ENCODE results near the gene RTRAF. TPM values are rescaled to one million over a fixed set of nuclear protein-coding genes. Genes with fewer than 3 reads are reported as not detected.

RTRAF gene
- total RNA-seq, 1 experiment from 2014 or later = 190 TPM

GRCh38 chr14:51954031-51954430, 35.3 kb upstream of the RTRAF start:
- Histone ChIP-seq H3K4me3 (replicated peaks in 1 of 2; ENCODE audit: low read depth in 1 of 2, low read length in 2 of 2) (no peak overlapping the region), H4K20me1 (ENCODE audit: insufficient read depth) (no peaks in the 10 kb centered on the region), H3K4me1 (ENCODE audit: control insufficient read depth in 1 of 2, insufficient read depth in 2 of 2, low read length in 2 of 2) (no peaks in the 10 kb centered on the region; a peak in 1 of 4 replicates), H3K9me2 (ENCODE audit: insufficient read depth) (no peaks in the 10 kb centered on the region), H3K9me3 (ENCODE audit: control insufficient read depth in 1 of 2, insufficient read depth in 1 of 2, low read depth in 1 of 2, low read length in 2 of 2) (no peaks in the 10 kb centered on the region), H3K4me2 (ENCODE audit: low read length) (no peak overlapping the region), H3K27ac (ENCODE audit: low read depth, low read length) (no peak overlapping the region), H2AFZ (ENCODE audit: low read depth, low read length, poor library complexity, severe bottlenecking) (no peak overlapping the region), H3K9ac (ENCODE audit: low read length) (no peak overlapping the region), H3K36me3 (ENCODE audit: control insufficient read depth in 1 of 2, insufficient read depth in 2 of 2, low read length in 2 of 2) (no peaks in the 10 kb centered on the region), H3K79me2 (ENCODE audit: insufficient read depth, low read length) (no peaks in the 10 kb centered on the region), H3K27me3 (ENCODE audit: insufficient read depth, low read length) (no peaks in the 10 kb centered on the region)
- no TSS peak for BruUV-seq (replicated peaks)
- POLR2A ChIA-PET = no interaction called here
- TF ChIP-seq ZNF274 (IDR thresholded peaks at IDR 0.05; ENCODE audit: low read depth, low read length) (no peak), CBX3 (IDR thresholded peaks at IDR 0.05; ENCODE audit: low read depth) (no peak), EZH2phosphoT487 (IDR thresholded peaks at IDR 0.05; ENCODE audit: borderline replicate concordance) (no peak)
- ATAC-seq = no peak
- RAD21 ChIA-PET (ENCODE audit: low non-redundant PET in 1 of 2, low total read pairs in 2 of 2, uncharacterized antibody in 2 of 2, unreplicated experiment in 2 of 2) = no interaction called here
- DNase-seq (ENCODE audit: low read depth, low spot score) = no peak
- CTCF ChIA-PET = interaction anchor here (1.2 to 1.4 kb wide), 2 partner anchors 16 to 25 kb away, joined by 4 read pairs; no protein-coding TSS in a partner anchor
- intact Hi-C loops (cut with micrococcal nuclease) = no loop called here

GRCh38 chr14:51954657-51955056, 34.7 kb upstream of the RTRAF start:
- intact Hi-C loops (cut with micrococcal nuclease) = no loop called here
- no peaks in the 10 kb centered on the region for H4K20me1 ChIP-seq (ENCODE audit: insufficient read depth)
- no peak overlapping the region for H3K4me3 ChIP-seq (replicated peaks in 1 of 2; ENCODE audit: low read depth in 1 of 2, low read length in 2 of 2)
- ChIA-PET POLR2A (no interaction called here), CTCF (interaction anchor here (1.2 to 1.4 kb wide), 2 partner anchors 16 to 24 kb away, joined by 4 read pairs; no protein-coding TSS in a partner anchor), RAD21 (ENCODE audit: low non-redundant PET in 1 of 2, low total read pairs in 2 of 2, uncharacterized antibody in 2 of 2, unreplicated experiment in 2 of 2) (no interaction called here)
- H3K4me1 ChIP-seq (ENCODE audit: control insufficient read depth in 1 of 2, insufficient read depth in 2 of 2, low read length in 2 of 2) = no peaks in the 10 kb centered on the region; a peak in 1 of 4 replicates
- no peak overlapping the region for H3K4me2 ChIP-seq (ENCODE audit: low read length)
- no peaks in the 10 kb centered on the region for H3K9me3 ChIP-seq (ENCODE audit: control insufficient read depth in 1 of 2, insufficient read depth in 1 of 2, low read depth in 1 of 2, low read length in 2 of 2)
- no peak overlapping the region for H3K27ac ChIP-seq (ENCODE audit: low read depth, low read length)
- no peaks in the 10 kb centered on the region for H3K36me3 ChIP-seq (ENCODE audit: control insufficient read depth in 1 of 2, insufficient read depth in 2 of 2, low read length in 2 of 2)
- DNase-seq (ENCODE audit: low read depth, low spot score) (no peak), ATAC-seq (no peak)
- no TSS peak for BruUV-seq (replicated peaks)
- TF ChIP-seq TCF7L2 (IDR thresholded peaks at IDR 0.05; ENCODE audit: borderline replicate concordance, extremely low read depth, insufficient read depth, insufficient read length) (no peak), YY1 (IDR thresholded peaks at IDR 0.05; ENCODE audit: extremely low read depth, insufficient replicate concordance, low read depth, low read length) (no peak), RAD21 (IDR thresholded peaks at IDR 0.05; ENCODE audit: low read depth) (peak; percentile 22; the same call in 1 of the 2 replicates), SIN3A (IDR thresholded peaks at IDR 0.05; ENCODE audit: low read depth) (no peak), POLR2A (IDR thresholded peaks at IDR 0.05; ENCODE audit: borderline replicate concordance, extremely low read depth, insufficient read depth, insufficient read length) (no peak), EZH2 (IDR thresholded peaks at IDR 0.05) (no peak), SP1 (IDR thresholded peaks at IDR 0.05; ENCODE audit: low read depth) (no peak), POLR2AphosphoS5 (IDR thresholded peaks at IDR 0.05; ENCODE audit: low read depth, low read length) (no peak), ZFX (IDR thresholded peaks at IDR 0.05) (no peak)
- TF ChIP-seq, protein P1, sequence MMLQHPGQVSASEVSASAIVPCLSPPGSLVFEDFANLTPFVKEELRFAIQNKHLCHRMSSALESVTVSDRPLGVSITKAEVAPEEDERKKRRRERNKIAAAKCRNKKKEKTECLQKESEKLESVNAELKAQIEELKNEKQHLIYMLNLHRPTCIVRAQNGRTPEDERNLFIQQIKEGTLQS (IDR thresholded peaks at IDR 0.05) = no peak
- TF ChIP-seq, protein P2, sequence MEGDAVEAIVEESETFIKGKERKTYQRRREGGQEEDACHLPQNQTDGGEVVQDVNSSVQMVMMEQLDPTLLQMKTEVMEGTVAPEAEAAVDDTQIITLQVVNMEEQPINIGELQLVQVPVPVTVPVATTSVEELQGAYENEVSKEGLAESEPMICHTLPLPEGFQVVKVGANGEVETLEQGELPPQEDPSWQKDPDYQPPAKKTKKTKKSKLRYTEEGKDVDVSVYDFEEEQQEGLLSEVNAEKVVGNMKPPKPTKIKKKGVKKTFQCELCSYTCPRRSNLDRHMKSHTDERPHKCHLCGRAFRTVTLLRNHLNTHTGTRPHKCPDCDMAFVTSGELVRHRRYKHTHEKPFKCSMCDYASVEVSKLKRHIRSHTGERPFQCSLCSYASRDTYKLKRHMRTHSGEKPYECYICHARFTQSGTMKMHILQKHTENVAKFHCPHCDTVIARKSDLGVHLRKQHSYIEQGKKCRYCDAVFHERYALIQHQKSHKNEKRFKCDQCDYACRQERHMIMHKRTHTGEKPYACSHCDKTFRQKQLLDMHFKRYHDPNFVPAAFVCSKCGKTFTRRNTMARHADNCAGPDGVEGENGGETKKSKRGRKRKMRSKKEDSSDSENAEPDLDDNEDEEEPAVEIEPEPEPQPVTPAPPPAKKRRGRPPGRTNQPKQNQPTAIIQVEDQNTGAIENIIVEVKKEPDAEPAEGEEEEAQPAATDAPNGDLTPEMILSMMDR (IDR thresholded peaks at IDR 0.05 in 2 of 3, conservative IDR thresholded peaks at IDR 0.05 in 1 of 3; ENCODE audit: borderline replicate concordance in 1 of 3, insufficient read depth in 1 of 3, low read depth in 2 of 3, low read length in 2 of 3) = 0 out of 6 replicates have a peak, but pooled peaks of 2 of the 3 experiments have one; percentile 3 to 9
- H2AFZ ChIP-seq (ENCODE audit: low read depth, low read length, poor library complexity, severe bottlenecking) = no peak overlapping the region
- no peak overlapping the region for H3K9ac ChIP-seq (ENCODE audit: low read length)
- H3K27me3 ChIP-seq (ENCODE audit: insufficient read depth, low read length) = no peaks in the 10 kb centered on the region
- no peaks in the 10 kb centered on the region for H3K79me2 ChIP-seq (ENCODE audit: insufficient read depth, low read length)
- H3K9me2 ChIP-seq (ENCODE audit: insufficient read depth) = no peaks in the 10 kb centered on the region

Measured in HCT116 (cell line).